SW480 (cell line): Measurements from ENCODE around the gene EVPL.

Source experiments
- DNase-seq: peaks from one replicate; pipeline ENCODE4 v3.0.0-alpha.2; 2016; ENCODE audit warnings: low spot score

The EVPL gene

DNA sequence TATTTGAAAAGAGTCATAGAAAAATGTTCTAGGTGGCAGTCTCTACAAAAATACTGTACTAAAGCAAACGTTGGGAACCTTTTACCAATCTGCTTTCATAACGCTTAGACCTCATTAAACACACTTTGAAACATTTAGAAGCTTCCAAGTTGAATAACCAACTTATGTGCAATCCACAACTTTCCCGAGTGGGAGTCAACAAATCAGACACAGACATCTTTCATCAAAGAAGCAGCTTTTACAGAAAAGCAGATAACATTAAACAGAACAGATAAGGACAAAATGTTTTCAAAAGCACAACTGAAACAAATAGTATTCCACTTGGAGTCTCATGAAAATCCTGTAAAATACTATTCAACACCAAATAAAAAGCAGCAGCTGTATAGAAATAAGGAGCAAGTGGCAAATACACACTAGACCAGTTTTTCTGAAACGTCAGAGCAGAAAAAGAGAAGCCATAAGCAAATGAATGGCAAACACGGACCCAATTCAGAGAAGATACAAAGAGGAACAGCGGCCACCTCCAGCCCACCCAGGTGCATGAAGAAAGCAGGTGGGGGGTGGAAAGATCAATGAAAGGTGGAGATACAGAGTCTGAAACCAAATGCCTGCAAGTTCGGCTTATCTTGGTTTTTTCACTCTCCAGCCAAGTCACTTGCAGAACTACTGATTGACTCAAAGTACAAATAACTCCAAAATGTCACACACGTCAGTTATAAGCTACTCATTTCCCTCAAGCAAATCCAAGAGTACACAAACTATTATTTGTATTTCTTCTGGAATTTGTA is 67.9 kb downstream of the EVPL start:
- DNase-seq, result no peak
